ENCODE measurements around the gene TMEM88. TPM values are rescaled to one million over a fixed set of nuclear protein-coding genes. Genes with fewer than 3 reads are reported as not detected.
A peak's percentile ranks its signal among the peaks of the same experiment; 100 is the strongest.

TMEM88 gene
- total RNA-seq, 2 donors from 2014 or later = 16.8 to 26.8 TPM

DNA sequence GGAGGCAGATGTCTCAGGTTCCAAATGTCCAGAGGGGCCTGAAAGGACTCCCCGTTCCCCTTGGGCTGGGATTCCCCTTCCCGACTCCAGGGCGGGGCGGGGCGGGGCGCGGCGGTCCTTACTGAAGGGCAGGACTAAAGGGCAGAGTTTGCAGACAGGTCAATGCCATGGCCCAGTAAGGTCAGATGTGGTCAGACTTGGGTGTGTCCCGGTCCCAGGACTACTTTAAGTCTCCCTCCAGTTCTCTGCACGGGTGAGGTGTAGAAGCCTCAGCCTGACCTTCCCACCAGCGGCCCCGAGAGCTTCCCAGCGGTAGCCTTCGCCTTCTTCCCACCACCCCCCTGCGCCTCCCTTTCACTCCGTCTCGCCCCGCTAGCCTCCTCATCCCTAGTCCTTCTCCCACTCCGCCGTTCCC lies 20.3 kb upstream of the TMEM88 start:
- Mint-ChIP-seq H3K4me1 (peaks cover 30% of the 10 kb centered on the region), H3K27ac (peak overlapping the region; percentile 99), H3K27me3 (ENCODE audit: insufficient read depth) (peaks cover 42% of the 10 kb centered on the region), H3K4me3 (peak overlapping the region; percentile 93), H3K36me3 (ENCODE audit: low read depth) (no peaks in the 10 kb centered on the region), H3K9me3 (no peaks in the 10 kb centered on the region)
- Histone ChIP-seq H3K4me3 (ENCODE audit: low read length) (peak overlapping the region; percentile 85), H3K27ac (ENCODE audit: low read depth, low read length) (peak overlapping the region; percentile 97), H3K4me1 (ENCODE audit: control insufficient read depth, insufficient read depth, low read length) (peaks cover 5% of the 10 kb centered on the region), H3K36me3 (ENCODE audit: control insufficient read depth, insufficient read depth, low read length) (no peaks in the 10 kb centered on the region), H3K27me3 (ENCODE audit: control insufficient read depth, insufficient read depth, low read length, poor library complexity, severe bottlenecking) (peaks cover 31% of the 10 kb centered on the region), H3K9me3 (ENCODE audit: control insufficient read depth, low read length) (no peaks in the 10 kb centered on the region), H3K9ac (ENCODE audit: extremely low read depth, low read length, poor library complexity, severe bottlenecking) (peak overlapping the region; percentile 97)
- 0 to 1% methylated on average over 4 to 20 of the region's 20 CpGs for WGBS, 2 experiments (ENCODE audit: insufficient coverage in 1 of 2, insufficient read length in 1 of 2)
- no peak for DNase-seq
- no peak for TF ChIP-seq CTCF (conservative IDR thresholded peaks at IDR 0.05)

DNA sequence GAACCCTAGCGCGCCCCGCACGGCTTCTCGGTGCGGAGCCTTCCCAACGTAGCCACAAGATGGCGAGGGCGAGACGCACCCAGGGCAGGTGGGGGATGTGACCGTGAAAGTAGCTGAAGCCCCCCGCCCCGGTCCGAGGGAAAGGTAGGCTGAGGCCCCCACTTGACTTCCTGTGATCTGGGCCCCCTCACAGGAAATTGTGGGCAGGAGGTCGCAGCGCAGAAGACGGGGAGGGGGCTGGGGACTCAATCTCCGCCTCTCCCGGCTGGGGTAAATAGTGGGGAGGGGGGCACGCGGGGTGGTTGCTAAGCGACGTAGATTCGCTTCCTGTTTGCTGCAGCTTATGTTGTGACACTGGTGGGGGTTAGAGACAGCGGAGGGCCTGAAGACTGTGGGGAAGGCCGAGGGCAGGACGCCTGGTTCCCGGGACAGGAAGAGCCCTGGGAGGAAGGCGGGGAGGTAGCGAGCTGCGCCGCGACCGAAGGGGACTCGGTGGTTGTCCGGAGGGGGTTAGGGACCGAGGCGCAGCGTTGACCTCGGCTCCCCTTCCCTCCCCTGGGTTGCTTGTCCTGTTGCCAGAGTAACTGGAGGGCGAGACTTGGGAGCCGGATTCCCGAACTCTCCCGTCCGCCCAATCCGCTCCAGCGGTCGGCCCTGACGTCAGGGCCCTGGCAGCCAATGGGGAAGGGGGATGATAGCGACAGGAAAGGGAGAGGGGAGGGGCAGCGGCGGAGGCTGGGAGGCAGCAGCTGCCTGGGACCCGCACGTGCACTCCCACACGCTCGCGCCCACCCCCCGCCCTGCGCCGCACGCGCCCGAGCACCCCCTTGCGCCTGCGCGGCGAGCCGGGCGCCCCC lies 19.7 kb upstream of the TMEM88 start:
- H3K27ac Mint-ChIP-seq = peak overlapping the region; percentile 99
- H3K4me3 Mint-ChIP-seq = peak overlapping the region; percentile 93
- H3K36me3 ChIP-seq (ENCODE audit: control insufficient read depth, insufficient read depth, low read length) = no peaks in the 10 kb centered on the region
- H3K36me3 Mint-ChIP-seq (ENCODE audit: low read depth) = peaks cover 4% of the 10 kb centered on the region
- H3K9me3 ChIP-seq (ENCODE audit: control insufficient read depth, low read length) = no peaks in the 10 kb centered on the region
- DNase-seq = peak; percentile 100
- H3K4me1 Mint-ChIP-seq = peaks cover 33% of the 10 kb centered on the region
- peak overlapping the region; percentile 97 for H3K27ac ChIP-seq (ENCODE audit: low read depth, low read length)
- peaks cover 36% of the 10 kb centered on the region for H3K27me3 Mint-ChIP-seq (ENCODE audit: insufficient read depth)
- H3K9me3 Mint-ChIP-seq = no peaks in the 10 kb centered on the region
- H3K4me3 ChIP-seq (ENCODE audit: low read length) = peak overlapping the region; percentile 92
- H3K27me3 ChIP-seq (ENCODE audit: control insufficient read depth, insufficient read depth, low read length, poor library complexity, severe bottlenecking) = peaks cover 31% of the 10 kb centered on the region
- 0% methylated on average over 29 to 69 of the region's 69 CpGs for WGBS, 2 experiments (ENCODE audit: insufficient coverage in 1 of 2, insufficient read length in 1 of 2)
- peak; percentile 84 for TF ChIP-seq CTCF (conservative IDR thresholded peaks at IDR 0.05)
- H3K4me1 ChIP-seq (ENCODE audit: control insufficient read depth, insufficient read depth, low read length) = peaks cover 5% of the 10 kb centered on the region
- H3K9ac ChIP-seq (ENCODE audit: extremely low read depth, low read length, poor library complexity, severe bottlenecking) = peak overlapping the region; percentile 97

GRCh38 chr17:7835814-7836595 lies 18.9 kb upstream of the TMEM88 start:
- Mint-ChIP-seq H3K27me3 (ENCODE audit: insufficient read depth) (peaks cover 30% of the 10 kb centered on the region), H3K4me3 (peak overlapping the region; percentile 93), H3K9me3 (no peaks in the 10 kb centered on the region), H3K27ac (peak overlapping the region; percentile 98), H3K36me3 (ENCODE audit: low read depth) (peaks cover 11% of the 10 kb centered on the region), H3K4me1 (peaks cover 42% of the 10 kb centered on the region)
- no peak for DNase-seq
- H3K36me3 ChIP-seq (ENCODE audit: control insufficient read depth, insufficient read depth, low read length) = peaks cover 4% of the 10 kb centered on the region
- H3K4me1 ChIP-seq (ENCODE audit: control insufficient read depth, insufficient read depth, low read length) = peaks cover 9% of the 10 kb centered on the region
- peaks cover 23% of the 10 kb centered on the region for H3K27me3 ChIP-seq (ENCODE audit: control insufficient read depth, insufficient read depth, low read length, poor library complexity, severe bottlenecking)
- peak overlapping the region; percentile 97 for H3K9ac ChIP-seq (ENCODE audit: extremely low read depth, low read length, poor library complexity, severe bottlenecking)
- no peak for TF ChIP-seq CTCF (conservative IDR thresholded peaks at IDR 0.05)
- 0% methylated on average over 25 to 61 of the region's 61 CpGs for WGBS, 2 experiments (ENCODE audit: insufficient coverage in 1 of 2, insufficient read length in 1 of 2)
- H3K27ac ChIP-seq (ENCODE audit: low read depth, low read length) = peak overlapping the region; percentile 95
- no peaks in the 10 kb centered on the region for H3K9me3 ChIP-seq (ENCODE audit: control insufficient read depth, low read length)
- H3K4me3 ChIP-seq (ENCODE audit: low read length) = peak overlapping the region; percentile 92
